GM18951 (cell line): ENCODE results near the gene OPN4.

Experiments used
- POLR2A ChIP-seq: IDR thresholded peaks from 4 replicates; pipeline ENCODE4 v1.6.1; 2011; ENCODE audit warnings: mild to moderate bottlenecking; ENCODE audit not compliant: insufficient read length, insufficient read depth; ENCODE audit errors: extremely low read depth
- in situ Hi-C: fragments of 300-500 bp; cut with MboI; formaldehyde crosslinking; loops from one replicate; pipeline ENCODE4 v1.12.0; 2022; ENCODE audit warnings: low sequenced_read_pairs, mixed read lengths, inconsistent platforms; ENCODE audit not compliant: unreplicated experiment

The OPN4 gene

DNA sequence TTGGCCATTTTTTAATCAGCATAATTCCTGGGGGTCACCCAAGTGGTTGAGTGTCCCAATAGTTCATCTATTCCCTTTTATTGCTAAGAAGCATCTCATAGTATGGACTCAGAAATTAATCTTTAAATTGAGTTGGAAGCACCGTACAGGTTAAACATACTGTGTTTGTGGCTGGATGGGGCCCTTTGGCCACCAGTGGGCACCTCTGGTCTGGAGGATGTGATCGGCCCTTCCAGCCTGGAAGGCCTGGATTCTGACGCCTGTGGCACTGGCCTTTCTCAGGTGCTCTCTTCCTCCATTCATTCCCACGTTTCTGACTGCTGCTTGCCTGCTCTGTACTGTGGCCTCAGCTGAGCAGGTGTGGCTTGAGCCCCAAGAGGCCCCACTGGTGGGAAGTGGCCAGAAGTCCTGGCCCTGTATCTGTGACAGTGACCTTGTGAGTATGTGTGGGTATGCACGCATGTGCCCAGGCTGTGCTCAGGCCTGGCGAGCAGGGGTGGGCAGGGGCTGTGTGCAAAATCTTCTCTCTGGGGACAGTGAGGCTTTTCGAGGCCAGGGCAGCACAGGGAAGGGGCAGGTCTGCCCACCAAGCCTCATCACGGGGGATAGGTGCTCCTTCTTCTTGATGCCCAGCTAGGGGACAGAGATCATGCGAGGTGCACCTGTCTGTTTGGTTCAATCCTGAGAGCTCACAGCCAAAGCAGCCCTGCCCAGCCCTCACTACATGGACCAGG is 44.0 kb downstream of the OPN4 start:
- no peak for TF ChIP-seq POLR2A
- in situ Hi-C loops: no loop called here

DNA sequence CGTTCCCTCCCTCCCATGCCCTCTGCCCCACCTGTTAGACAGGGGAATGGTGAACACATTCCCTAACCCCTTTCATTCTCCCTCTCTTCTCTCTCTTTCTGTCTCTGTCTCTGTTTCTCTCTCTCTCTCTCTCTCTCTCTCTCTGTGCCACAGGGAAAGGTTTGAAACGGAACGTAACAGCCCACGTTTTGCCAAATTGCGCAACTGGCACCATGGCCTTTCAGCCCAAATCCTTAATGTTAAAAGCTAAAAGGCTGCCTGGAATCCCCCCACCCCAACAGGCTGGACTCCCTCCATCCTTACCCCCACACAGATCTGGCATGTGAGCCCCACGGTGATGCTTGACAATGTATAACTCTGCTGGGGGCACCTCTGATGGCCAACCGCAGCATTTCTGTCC is 44.8 kb downstream of the OPN4 start:
- no peak for TF ChIP-seq POLR2A
- in situ Hi-C loops: no loop called here

DNA sequence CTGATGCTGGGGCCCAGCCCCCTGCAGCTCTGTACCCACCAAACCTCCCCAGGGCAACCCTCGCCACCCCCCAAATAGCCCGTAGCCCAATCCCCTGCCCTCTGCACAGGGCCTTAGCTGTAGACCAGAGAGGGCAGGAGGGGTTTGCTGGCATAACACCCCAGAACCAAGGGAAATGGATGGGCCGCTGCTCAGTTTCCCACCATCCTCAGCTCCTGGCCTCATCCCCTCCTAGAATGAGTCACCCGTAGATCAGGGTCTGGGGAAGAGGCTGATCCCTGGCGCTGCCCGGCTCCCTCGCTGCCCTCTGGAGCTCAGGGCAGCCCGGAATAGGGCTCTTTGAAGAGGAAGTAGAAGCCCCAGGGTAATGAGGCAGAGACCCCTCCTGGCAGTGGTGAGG is 45.2 kb downstream of the OPN4 start:
- TF ChIP-seq POLR2A: no peak
- in situ Hi-C loops: no loop called here

DNA sequence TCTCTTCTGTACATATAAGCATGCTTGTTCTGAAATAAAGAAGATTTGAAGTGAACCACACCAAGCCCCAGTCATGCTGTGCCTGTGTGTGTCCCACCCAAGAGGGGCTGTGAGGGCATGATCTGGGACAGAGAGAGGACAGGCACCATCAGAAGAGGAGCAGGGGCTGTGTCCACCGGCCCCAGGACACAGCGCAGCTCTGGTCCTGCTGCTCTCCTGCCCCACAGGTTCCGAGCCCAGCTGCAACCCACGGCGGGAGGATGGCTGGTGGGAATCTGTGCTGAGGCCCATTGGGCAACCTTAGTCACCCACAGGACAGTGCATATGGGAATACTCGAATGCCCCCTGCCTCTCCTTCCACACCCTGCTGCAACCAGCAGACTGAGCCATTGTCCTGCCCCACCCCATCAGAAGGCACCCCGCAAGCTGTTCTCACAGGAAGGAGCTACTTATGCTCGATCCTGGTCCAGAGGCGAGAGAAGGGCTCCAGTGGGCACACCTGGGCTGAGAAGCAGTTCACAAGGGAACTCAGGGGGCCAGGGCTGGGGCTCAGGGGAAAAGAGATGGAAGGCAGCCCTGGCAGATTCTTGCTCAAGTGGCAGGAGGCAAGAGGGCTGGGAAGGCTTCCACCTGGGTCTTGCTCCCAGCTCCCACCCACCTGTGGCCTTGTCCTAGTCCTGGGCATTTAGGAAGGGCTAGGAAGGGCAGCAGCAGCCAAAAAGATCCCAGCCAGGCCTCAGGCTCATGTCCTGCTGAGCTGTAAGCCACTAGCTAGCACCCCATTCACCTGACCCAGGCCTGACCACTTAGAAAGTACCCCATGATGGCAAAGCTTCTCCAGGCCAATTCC is 45.9 kb downstream of the OPN4 start:
- in situ Hi-C loops: loop anchor here (10.0 kb wide), 1 partner anchor 205 kb away; no protein-coding TSS in a partner anchor
- no peak for TF ChIP-seq POLR2A

DNA sequence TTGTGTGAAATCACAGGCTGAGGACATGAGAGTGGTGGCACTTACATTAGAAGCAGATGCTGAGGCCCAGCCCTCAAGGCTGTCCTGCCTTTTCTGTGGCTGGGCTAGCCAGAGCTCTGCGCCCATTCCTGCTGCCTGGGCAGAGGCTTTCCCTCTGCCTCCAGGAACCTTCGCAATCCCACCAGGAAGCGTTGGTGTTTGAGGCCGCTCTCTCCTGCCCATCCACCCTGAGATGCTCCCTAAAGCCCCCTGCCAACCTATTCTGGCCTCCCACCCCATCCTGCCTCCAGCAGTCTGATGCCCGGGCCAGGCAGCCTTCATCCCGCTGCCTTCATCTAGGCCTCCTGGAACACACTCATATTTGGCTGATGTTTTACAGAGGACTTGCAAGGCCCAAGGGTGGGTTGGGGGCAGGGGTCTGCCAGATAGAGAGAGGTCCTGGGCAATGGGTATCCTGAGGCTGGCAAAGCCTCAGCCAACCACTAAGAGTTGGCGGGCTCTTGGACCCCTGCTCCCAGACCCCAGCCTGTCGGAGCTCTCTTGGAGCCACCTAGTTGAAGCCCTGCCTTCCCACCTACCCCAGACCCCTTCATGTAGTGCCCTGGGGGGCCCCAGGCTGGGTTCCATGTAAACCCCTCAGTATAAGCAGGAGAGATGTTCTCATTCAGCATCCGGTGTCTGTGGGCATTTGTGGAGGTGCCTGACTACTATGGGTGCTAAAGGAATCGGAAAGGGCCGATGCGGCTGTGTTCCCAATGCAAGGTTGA is 46.7 kb downstream of the OPN4 start:
- no peak for TF ChIP-seq POLR2A
- in situ Hi-C loops: loop anchor here (10.0 kb wide), 1 partner anchor 204 kb away; no protein-coding TSS in a partner anchor

DNA sequence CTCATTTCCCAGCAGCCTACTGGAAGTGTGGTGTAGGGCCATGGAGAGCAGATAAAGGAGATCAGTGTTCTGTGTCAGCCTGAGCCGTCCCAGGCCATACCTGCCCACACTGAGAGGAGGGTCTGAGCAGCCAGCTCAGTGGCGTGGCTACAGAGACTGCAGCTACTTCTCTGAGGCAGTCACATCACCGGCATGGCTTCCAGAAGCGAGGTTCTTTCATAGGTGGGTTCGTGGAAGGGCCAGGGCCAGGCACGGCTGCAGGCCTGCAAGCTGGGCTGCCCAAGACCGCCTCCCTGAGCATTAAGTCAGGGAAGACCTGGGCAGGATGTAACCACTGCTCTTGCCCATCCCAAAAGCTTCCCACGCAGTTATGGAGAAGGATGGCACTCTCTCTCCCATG is 48.8 kb downstream of the OPN4 start:
- in situ Hi-C loops: loop anchor here (10.0 kb wide), 1 partner anchor 202 kb away; no protein-coding TSS in a partner anchor
- TF ChIP-seq POLR2A: no peak

DNA sequence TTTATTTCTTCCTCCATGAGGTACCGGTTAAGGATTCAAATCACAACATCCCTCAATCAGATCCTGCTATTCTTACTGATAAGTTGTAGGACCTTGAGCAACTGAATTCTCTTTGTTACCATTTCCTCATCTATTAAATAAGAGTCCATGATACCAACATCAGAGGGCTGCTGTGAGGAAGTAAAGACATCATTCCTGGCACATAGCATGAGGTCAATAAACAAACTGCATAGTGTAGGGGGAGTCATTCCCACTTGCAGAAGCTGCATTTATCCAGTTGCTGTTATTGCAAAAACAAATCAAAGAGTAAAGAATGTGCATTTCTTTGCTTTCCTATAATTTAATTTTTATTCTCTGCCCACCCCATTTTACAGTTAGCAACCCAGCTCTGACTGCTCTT is 50.8 kb downstream of the OPN4 start:
- TF ChIP-seq POLR2A: no peak
- in situ Hi-C loops: loop anchor here (10.0 kb wide), 1 partner anchor 200 kb away; no protein-coding TSS in a partner anchor

DNA sequence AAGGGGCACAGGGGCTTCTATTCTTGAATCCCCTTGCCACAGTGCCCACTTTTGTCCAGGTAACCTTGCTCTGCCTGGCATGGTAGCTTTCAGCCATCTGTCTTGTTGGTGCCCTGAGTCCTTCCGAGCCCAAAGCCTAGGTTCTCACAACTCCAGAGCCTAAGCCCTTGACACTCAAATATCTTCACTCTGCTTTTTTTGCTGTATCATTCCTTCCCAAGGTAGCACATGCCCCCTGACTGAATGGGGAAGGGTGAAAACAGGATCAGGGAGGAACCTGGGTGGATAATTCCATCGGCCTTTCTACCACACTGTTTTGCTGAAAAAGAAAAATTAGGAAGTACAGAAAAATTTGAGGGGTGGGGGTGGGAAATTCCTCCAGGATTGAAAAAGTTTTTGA is 51.6 kb downstream of the OPN4 start:
- TF ChIP-seq POLR2A: no peak
- in situ Hi-C loops: loop anchor here (10.0 kb wide), 1 partner anchor 199 kb away; no protein-coding TSS in a partner anchor

DNA sequence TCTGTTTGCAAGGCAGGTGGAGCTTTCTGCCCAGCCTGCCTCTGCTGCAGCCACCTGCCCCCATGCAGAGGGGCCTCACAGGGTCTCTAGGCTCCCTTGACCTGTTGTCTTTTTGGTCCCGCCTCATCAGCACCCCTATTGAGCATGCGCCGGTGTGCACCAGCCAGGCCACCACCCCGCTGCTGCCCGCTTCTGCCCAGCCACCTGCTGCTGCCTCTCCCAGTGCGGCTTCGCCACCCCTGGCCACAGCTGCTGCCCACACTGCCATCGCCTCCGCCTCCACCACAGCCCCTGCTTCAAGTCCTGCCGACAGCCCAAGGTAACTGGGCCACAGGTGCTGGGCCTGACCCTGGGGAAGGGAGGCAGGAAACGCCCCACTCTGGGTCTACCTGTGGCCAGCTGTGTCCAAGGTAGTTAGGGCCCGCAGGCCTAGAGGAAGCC is 52.1 kb downstream of the OPN4 start:
- in situ Hi-C loops: loop anchor here (10.0 kb wide), 1 partner anchor 198 kb away; no protein-coding TSS in a partner anchor
- no peak for TF ChIP-seq POLR2A

DNA sequence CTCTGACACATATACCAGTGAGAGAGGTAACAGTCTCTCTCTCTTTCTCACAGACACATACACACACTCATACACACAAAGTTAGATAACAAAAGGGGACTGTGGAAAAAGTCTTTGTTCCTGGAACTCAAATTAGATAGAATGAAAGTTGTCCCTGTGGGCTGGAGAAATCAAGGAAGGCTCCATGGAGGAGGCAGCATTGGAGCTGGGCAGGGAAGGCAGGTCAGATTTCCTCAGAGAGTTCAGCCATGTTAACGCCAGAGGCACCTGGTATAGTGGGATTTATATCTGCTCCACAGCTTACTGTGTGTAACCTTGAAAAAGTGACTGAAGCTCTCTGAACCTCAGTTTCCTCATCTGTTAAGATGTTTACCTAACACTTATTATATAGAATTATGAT is 52.6 kb downstream of the OPN4 start:
- in situ Hi-C loops: loop anchor here (10.0 kb wide), 1 partner anchor 198 kb away; no protein-coding TSS in a partner anchor
- TF ChIP-seq POLR2A: no peak

DNA sequence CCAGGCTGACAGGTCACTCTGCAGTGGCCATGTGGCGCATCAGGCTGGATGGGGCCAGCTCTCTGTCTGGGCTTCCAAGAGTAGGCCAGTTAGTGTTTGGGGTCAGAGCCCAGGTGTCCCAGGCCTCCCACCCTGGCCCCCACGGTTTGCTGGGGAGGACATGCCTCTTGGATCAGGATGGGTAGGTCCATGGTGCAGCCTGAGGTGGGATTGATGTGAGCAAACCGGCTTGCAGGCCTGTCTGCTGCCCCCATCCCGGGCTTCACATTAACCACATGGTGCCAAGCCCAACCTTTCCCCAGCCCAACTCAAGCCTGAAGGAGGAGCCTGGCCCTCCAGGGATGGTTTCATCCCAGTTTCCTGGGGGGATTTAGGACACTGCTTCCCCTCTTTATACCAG is 53.2 kb downstream of the OPN4 start:
- in situ Hi-C loops: loop anchor here (10.0 kb wide), 1 partner anchor 197 kb away; no protein-coding TSS in a partner anchor
- no peak for TF ChIP-seq POLR2A

DNA sequence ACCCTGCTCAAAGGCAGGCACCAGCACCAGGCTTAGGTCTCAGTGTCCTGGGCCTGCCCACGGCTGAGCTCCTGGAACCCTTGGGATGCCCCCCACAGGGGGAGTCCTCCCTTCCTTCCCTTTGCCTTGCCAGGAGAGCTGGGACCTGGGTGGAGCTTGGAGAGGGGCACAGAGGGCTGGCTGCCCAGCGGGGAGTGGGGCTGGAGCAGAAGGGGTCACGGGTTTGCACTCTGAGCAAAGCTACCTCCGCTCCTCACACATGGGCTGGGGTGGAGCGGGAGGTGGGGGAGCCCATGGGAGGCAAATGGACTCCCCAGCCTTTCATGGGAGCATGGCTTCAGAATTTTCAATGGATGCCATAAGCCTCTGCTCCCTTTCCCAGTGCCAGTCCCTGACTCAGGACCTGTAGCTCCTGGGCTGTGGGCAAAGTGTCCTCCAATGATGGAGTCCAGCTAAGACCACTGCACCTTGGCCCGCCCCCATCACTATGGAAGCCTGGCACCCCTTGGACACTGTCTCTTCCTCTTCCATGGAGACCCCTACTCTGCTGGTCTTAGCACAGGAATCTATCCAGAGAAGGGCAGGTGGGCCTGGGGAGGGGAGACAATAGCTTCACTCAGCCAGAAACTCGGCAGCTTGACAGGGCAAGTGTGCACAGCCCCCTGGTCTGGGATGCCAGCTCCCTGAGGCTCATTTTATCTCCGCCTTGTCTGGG is 53.9 kb downstream of the OPN4 start:
- in situ Hi-C loops: loop anchor here (10.0 kb wide), 1 partner anchor 197 kb away; no protein-coding TSS in a partner anchor

More for the DNA sequence above, 53.9 kb downstream of the OPN4 start:
- TF ChIP-seq POLR2A: no peak
